Transverse colon (tissue), 4 donors: ENCODE measurements around the gene SIRT2. TPM values are rescaled to one million over a fixed set of nuclear protein-coding genes. Genes with fewer than 3 reads are reported as not detected.

Experiments used
- DNase-seq: peaks from one replicate; pipeline ENCODE4 v3.0.0-alpha.2; 2019
- H3K27ac ChIP-seq, 4 donors: fragments of 200-600 bp; sonication (generic); 2 replicates each; pipeline ENCODE4 v1.5.1; 2016 to 2018; ENCODE audit warnings: inconsistent platforms in 4 of 4
- H3K27me3 ChIP-seq: fragments of 200-600 bp; sonication (generic); 2 replicates; pipeline ENCODE4 v1.5.1; 2017; ENCODE audit warnings: inconsistent platforms
- H3K36me3 ChIP-seq, 4 donors: fragments of 200-600 bp; sonication (generic); 2 replicates each; pipeline ENCODE4 v1.5.1; 2017 to 2019; ENCODE audit warnings: inconsistent platforms in 4 of 4
- H3K4me1 ChIP-seq, 4 donors: fragments of 200-600 bp; sonication (generic); 2 replicates each; pipeline ENCODE4 v1.5.1; 2017 to 2020; ENCODE audit warnings: inconsistent platforms in 4 of 4
- H3K4me3 ChIP-seq, 4 donors: fragments of 200-600 bp; sonication (generic); 1 replicate in 1 of 4; 2 replicates in 3 of 4; pipeline versions ENCODE4 v1.5.1 to v1.6.1; 2017 to 2019; ENCODE audit warnings: inconsistent platforms in 4 of 4
- H3K9me3 ChIP-seq, 2 donors: fragments of 200-600 bp; sonication (generic); 2 replicates each; pipeline ENCODE4 v1.5.1; 2017 to 2019; ENCODE audit warnings: inconsistent platforms in 2 of 2
- EP300 ChIP-seq: sonication (generic); formaldehyde crosslinking; IDR thresholded peaks from one replicate; pipeline ENCODE4 v1.6.1; 2017; ENCODE audit warnings: antibody characterized with exemption, low read depth
- POLR2A ChIP-seq: fragments of 450-650 bp; IDR thresholded peaks from one replicate; pipeline ENCODE4 v1.6.1; 2016; ENCODE audit warnings: antibody characterized with exemption, mild to moderate bottlenecking, moderate library complexity
- POLR2AphosphoS5 ChIP-seq, 3 donors: sonication (generic); formaldehyde crosslinking; IDR thresholded peaks; one replicate each; pipeline ENCODE4 v1.6.1; 2016; ENCODE audit warnings: antibody characterized with exemption in 3 of 3
- WGBS, 2 donors: methylation state at CpG; one replicate each; pipeline ENCODE4 v1.1.5; 2018; ENCODE audit warnings: low coverage in 1 of 2; 5-methylcytosine and 5-hydroxymethylcytosine counted together
- in situ Hi-C, 4 donors: fragments of 200-750 bp; cut with MboI; loops; one replicate each; pipeline versions ENCODE4 v1.15.0 to v1.15.1; 2017; ENCODE audit warnings: low sequenced_read_pairs in 3 of 4, low pct_ligation_motif_present in 1 of 4, low pct_unique_long_range_greater_than_20kb in 1 of 4
- intact Hi-C: fragments of 100-400 bp; cut with DNase I; formaldehyde crosslinking; loops from one replicate; pipeline ENCODE4 v1.15.1; 2023; ENCODE audit warnings: low total_unique reads
- total RNA-seq, 4 donors: library from RNA; depleted of rRNA; stranded (reverse); fragments of >200 nt; gene quantifications; one replicate each; pipeline ENCODE4 v1.1.0, GENCODE V29; 2016
- TF ChIP-seq, protein P1 (sequence below), 5 experiments: fragments of 200-600 bp in 3 of 5; fragments of 450-650 bp in 2 of 5; sonication (generic) in 3 of 5; IDR thresholded peaks; 1 replicate in 2 of 5; 2 replicates in 3 of 5; pipeline ENCODE4 v1.5.1; 2016 to 2017; ENCODE audit warnings: antibody characterized with exemption in 5 of 5, inconsistent platforms in 3 of 5, mild to moderate bottlenecking in 2 of 5, moderate library complexity in 1 of 5

The SIRT2 gene
- total RNA-seq, 4 donors from 2014 or later: 56.3 to 128 (median 64.2) TPM

DNA sequence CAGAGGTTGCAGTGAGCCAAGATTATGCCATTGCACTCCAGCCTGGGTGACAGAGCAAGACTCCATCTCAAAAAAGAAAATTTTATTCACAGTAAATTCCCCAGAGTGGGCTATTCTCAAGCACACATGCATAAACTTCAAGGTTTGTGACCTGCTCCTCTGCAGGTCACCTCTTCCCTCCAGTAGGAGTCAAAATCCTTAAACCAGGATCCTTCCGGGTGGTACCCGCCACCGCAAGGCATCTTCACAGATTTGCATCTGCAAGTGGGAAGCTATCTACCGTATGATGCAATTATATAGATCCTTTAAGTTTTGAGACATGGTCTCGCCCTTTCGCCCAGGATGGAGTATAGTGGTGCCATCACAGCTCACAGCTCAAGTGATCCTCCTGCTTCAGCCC lies 64.8 kb downstream of the SIRT2 start:
- H3K27ac ChIP-seq: peak overlapping the region; percentile 95 to 99 (median 96)
- TF ChIP-seq, protein P1, sequence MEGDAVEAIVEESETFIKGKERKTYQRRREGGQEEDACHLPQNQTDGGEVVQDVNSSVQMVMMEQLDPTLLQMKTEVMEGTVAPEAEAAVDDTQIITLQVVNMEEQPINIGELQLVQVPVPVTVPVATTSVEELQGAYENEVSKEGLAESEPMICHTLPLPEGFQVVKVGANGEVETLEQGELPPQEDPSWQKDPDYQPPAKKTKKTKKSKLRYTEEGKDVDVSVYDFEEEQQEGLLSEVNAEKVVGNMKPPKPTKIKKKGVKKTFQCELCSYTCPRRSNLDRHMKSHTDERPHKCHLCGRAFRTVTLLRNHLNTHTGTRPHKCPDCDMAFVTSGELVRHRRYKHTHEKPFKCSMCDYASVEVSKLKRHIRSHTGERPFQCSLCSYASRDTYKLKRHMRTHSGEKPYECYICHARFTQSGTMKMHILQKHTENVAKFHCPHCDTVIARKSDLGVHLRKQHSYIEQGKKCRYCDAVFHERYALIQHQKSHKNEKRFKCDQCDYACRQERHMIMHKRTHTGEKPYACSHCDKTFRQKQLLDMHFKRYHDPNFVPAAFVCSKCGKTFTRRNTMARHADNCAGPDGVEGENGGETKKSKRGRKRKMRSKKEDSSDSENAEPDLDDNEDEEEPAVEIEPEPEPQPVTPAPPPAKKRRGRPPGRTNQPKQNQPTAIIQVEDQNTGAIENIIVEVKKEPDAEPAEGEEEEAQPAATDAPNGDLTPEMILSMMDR (IDR thresholded peaks at IDR 0.05): no peak
- no peak for TF ChIP-seq POLR2A
- no peak for TF ChIP-seq EP300
- intact Hi-C loops (loop anchor here (10.0 kb wide), 1 partner anchor 180 kb away; no protein-coding TSS in a partner anchor), in situ Hi-C loops (no loop called here)
- H3K4me1 ChIP-seq: peaks cover 15 to 31% (median 22%) of the 10 kb centered on the region in 4 donors
- peaks cover 0 to 39% (median 17%) of the 10 kb centered on the region in 4 donors for H3K36me3 ChIP-seq
- no peaks in the 10 kb centered on the region for H3K9me3 ChIP-seq
- 92 to 95% methylated on average over 6 of the region's 6 CpGs for WGBS, 2 donors
- DNase-seq: no peak
- H3K4me3 ChIP-seq: no peak overlapping the region
- no peaks in the 10 kb centered on the region for H3K27me3 ChIP-seq

DNA sequence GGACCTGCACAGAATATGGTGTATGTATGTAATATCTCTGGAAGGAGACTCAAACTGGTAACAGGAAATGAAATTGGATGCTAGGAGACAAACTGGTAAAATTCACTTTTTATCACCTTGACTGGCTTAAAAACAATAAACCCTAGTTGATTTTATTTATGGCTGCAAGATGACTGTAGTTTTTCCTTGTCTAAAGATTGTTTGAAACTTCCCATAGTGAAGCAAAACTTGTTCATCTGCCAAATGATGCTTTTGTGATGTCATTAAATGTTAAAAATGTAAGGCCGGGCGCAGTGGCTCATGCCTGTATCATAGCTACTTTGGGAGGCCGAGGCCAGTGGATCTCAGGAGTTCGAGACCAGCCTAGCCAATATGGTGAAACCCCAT lies 65.3 kb downstream of the SIRT2 start:
- in situ Hi-C loops: no loop called here
- 87 to 95% methylated on average over 4 of the region's 4 CpGs for WGBS, 2 donors
- no peak overlapping the region for H3K4me3 ChIP-seq
- no peaks in the 10 kb centered on the region for H3K9me3 ChIP-seq
- DNase-seq: no peak
- peaks cover 16 to 36% (median 25%) of the 10 kb centered on the region in 4 donors for H3K4me1 ChIP-seq
- no peaks in the 10 kb centered on the region for H3K27me3 ChIP-seq
- intact Hi-C loops: loop anchor here (10.0 kb wide), 1 partner anchor 179 kb away; no protein-coding TSS in a partner anchor
- TF ChIP-seq EP300 (no peak), POLR2AphosphoS5 (IDR thresholded peaks at IDR 0.05) (no peak), POLR2A (no peak)
- TF ChIP-seq, protein P1 (IDR thresholded peaks at IDR 0.05): no peak
- H3K27ac ChIP-seq: peak overlapping the region; percentile 95 to 99 (median 96)
- peaks cover 0 to 34% (median 17%) of the 10 kb centered on the region in 4 donors for H3K36me3 ChIP-seq

DNA sequence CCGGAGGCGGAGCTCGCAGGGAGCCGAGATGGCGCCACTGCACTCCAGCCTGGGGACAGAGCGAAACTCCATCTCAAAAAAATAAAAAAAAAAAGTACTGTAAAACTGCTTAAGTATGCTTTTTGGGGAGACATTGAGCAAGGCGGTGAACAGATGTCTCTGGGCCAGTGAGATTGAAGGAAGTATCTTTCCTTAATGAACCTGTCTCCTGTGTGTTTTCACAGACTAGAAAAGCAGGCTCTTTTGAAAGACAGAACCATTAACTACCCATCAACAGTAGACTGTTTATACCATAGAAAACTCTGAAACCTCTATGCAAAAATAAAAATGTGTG lies 66.4 kb downstream of the SIRT2 start:
- Histone ChIP-seq H3K27ac (peak overlapping the region; percentile 95 to 99 (median 96)), H3K4me1 (peaks cover 17 to 45% (median 25%) of the 10 kb centered on the region in 4 donors), H3K9me3 (no peaks in the 10 kb centered on the region), H3K36me3 (peaks cover 0 to 27% (median 12%) of the 10 kb centered on the region in 4 donors), H3K27me3 (no peaks in the 10 kb centered on the region), H3K4me3 (no peak overlapping the region)
- WGBS, 2 donors: 76 to 90% methylated on average over 2 to 7 of the region's 7 CpGs
- intact Hi-C loops (loop anchor here (10.0 kb wide), 1 partner anchor 178 kb away; no protein-coding TSS in a partner anchor), in situ Hi-C loops (no loop called here)
- no peak for DNase-seq
- no peak for TF ChIP-seq POLR2A
- TF ChIP-seq POLR2AphosphoS5 (IDR thresholded peaks at IDR 0.05): no peak
- TF ChIP-seq EP300: no peak
- TF ChIP-seq, protein P1 (IDR thresholded peaks at IDR 0.05): no peak

DNA sequence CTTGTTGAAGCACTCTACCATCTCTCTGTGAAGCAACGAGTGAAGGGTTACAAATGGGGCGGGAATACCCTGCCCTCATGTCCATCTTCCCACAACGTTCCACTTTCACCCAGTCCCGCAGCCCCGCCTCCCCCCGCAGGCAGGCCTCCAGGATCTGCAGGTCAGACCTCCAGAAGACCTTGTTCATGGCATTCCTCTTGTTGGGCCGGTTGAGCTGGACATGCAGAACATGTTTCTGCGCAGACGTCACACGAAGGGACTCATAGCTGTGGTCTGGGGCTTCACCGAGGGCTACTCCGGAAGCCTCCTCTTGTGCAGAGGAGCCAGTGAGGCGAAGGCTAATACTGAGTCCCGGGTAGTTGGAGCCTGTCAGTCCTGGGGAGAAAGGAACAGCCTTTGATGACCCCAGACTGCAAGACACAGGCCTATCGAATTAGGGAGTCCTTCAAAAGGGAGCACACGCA lies 68.2 kb downstream of the SIRT2 start:
- H3K36me3 ChIP-seq: peaks cover 0 to 13% (median 7%) of the 10 kb centered on the region in 4 donors
- intact Hi-C loops: loop anchor here (1.0 to 10.0 kb wide), 2 partner anchors 21 to 176 kb away; no protein-coding TSS in a partner anchor
- peak overlapping the region; percentile 95 to 99 (median 96) for H3K27ac ChIP-seq
- DNase-seq: peak; percentile 84
- TF ChIP-seq POLR2A (no peak), EP300 (no peak), POLR2AphosphoS5 (IDR thresholded peaks at IDR 0.05) (peak in 2 of 3 donors; percentile 24 to 41)
- TF ChIP-seq, protein P1 (IDR thresholded peaks at IDR 0.05): no peak
- in situ Hi-C loops: no loop called here
- H3K27me3 ChIP-seq: no peaks in the 10 kb centered on the region
- 1% methylated on average over 16 of the region's 16 CpGs; no CpG with 5 or more reads in 1 of the 2 donors for WGBS, 2 donors
- peaks cover 27 to 61% (median 32%) of the 10 kb centered on the region in 4 donors for H3K4me1 ChIP-seq
- peak overlapping the region; percentile 56 to 78 (median 69) for H3K4me3 ChIP-seq
- no peaks in the 10 kb centered on the region for H3K9me3 ChIP-seq
